HG02840 (cell line): ENCODE results near the gene RPL13.

Experiments
- ATAC-seq: cut with Tn5 transposase; IDR thresholded peaks from one replicate; pipeline ENCODE4 v1.9.1; 2021; ENCODE audit warnings: mild to moderate bottlenecking, moderate library complexity, moderate number of reproducible peaks; ENCODE audit not compliant: unreplicated experiment, low FRiP score

RPL13 gene

DNA sequence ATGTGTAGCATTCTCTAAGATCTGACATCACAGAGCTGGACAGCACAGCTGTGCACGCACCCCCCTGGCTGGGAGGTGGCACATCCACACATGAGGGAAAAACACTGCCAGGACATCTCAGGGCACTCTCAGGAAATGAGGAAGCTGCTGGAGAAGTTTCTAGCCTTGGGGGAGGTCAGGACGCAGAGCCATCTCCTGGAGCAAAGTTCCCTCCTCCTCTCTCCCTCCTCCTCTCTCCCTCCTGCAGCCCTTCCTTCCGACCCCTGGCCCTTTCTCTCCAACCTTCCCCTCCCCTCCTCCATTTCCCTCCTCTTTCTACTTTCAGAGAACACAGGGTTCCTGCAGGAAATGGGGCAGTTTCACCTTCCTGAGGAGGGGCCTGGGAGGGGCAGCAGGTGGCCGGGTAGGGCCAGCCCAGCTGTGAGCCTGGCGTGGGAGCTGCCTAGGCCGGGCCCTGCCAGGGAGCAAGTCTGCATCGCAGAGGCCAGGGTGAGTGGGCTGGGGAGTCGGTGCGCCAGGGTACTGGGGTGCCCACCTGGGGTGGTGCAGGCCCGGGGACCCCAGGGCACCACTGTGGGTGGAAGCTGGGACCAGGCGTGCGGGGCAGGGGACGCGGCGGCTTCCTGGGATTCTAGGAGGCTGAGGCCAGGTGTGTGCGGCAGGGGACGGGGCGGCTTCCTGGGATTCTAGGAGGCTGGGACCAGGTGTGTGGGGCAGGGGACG lies 52.9 kb downstream of the RPL13 start, which contains the start of gene DPEP1:
DPEP1 (plus strand) TSS at position 412 of the 723 bp plus-strand sequence. CDS start 16,769 bp downstream, outside the sequence.
- ATAC-seq: no peak

DNA sequence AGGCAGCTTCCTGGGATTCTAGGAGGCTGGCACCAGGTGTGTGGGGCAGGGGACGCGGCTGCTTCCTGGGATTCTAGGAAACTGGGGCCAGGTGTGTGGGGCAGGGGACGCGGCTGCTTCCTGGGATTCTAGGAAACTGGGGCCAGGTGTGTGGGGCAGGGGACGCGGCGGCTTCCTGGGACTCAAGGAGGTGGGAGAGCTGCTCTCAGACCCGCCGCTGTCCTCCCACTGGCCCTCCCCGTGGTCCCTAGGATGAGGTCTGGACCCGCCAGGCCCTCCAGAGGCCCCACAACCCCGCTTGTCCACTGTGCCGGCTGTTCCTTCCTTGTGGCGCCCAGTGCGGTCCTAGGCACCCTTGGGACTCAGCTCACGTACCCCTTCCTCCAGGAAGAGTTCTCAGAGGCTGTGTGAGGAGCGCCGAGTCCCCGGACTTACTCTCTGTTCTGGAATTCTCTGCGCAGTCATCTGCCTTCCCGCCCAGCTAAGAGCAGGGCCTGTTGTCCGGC lies 53.5 kb downstream of the RPL13 start:
- ATAC-seq: no peak
